Stimulated activated CD8-positive, alpha-beta memory T cell treated with anti-CD3 and anti-CD28 coated beads, Interleukin-12 subunit alpha, Interleukin-12 subunit beta, amount 100 ng/mL, for 24 hours (primary cell): Measurements from ENCODE around the gene TBC1D22A.

Source experiments
- DNase-seq: peaks from one replicate; pipeline ENCODE4 v3.0.0-alpha.2; 2020; ENCODE audit errors: extremely low read depth

Gene TBC1D22A

GRCh38 chr22:47200273-47201051 is 438.0 kb downstream of the TBC1D22A start:
- no peak for DNase-seq

DNA sequence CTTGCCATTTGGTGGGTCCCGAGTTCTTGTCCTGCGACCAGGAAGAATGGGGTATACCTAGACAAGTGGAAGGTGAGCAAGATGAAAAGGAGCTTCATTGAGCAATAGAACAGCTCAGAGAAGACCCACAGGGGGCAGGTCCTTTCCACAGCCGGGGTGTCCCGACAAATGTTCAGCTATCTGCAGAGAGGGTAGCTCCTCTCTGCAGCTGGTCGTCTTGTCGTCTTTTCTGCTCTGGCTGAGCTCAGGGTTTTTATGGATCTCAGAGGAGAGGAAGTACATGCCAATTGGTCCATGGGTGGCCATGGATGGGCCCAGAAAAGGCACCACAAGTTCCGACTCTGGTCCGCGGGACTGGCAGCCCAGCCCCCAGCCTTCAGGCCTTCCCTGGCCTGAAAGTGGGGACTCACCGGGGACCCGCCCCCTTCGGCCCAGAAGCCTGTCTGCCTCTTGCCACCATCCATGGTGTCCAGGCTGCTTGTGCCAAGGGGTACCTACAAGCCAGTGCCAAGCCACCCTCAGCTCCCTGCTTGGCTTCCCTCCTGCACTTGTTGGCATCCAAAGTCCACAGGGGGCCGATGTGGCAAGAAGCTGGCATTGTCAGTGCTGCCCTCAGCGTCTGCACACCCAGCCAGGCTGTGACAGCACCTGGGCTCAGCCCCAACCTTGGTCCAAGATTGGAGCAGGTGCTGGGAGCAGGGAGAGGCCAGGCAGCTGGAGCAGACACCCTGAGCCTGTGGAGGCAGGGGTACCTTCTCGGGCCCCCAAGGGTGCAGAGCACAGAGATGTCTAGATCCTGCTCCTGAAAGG is 438.9 kb downstream of the TBC1D22A start:
- no peak for DNase-seq

DNA sequence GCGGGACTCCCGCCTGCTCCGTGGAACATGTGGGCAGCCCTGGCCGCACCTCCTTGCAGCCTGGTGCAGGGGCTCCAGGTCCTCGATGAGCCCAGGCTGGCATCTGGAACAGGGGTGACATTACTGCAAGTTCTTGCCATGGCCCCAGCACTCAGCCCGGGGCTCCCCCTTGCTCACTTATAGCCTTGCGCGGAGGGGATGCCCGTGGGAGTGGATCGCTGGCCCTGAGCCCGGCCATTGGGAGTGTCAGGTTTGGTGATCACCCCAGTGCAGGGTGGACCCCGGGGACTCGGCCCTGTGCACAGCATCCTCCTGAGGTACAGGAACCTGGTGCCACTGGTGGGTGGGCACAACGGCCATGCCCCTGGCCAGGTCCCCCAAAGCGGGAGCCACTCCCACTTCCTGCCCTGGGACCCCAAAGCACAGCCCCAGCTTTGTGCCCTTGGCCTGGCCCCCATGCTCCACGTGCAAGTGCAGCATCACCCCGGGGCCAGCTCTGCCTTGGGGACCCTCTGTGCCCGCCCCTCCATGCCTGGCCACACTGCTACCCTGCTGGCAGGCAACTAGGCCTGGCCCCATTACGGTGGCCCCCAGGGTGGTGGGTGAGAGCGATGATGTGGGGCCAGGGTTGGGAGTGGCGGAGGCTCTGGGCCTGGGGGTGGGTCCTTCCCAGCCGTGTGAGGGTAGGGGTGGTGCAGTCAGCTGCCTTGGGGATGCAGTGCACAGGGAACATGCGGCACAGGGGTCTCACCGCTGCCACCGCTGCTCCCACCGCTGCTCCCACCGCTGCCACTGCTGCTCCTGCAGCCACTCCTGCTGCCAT is 439.8 kb downstream of the TBC1D22A start:
- DNase-seq, result no peak

GRCh38 chr22:47202819-47203553 is 440.5 kb downstream of the TBC1D22A start:
- DNase-seq, result no peak

DNA sequence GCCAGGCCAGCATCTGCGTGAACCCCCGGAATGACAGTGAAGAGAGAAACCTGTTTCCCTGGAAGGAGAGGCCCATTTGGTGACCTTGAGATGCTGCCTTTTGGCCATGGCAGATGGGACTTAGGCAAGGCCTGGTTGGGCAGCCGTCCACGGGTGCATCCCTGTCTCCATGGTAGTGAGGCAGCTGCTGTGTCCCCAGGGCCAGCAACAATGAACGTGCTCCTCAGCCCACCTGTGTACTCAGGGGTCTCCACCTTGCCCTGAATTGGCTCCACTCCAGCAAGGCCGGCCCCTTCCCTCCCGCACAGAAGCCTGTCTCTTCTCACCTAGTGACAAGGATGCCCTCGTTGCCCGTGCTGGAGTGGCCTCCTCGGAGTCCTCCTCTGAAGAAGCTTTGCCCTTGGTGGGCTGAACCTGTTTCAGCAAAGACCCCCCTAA is 441.1 kb downstream of the TBC1D22A start:
- no peak for DNase-seq

GRCh38 chr22:47204002-47204979 is 441.8 kb downstream of the TBC1D22A start:
- DNase-seq, result no peak

DNA sequence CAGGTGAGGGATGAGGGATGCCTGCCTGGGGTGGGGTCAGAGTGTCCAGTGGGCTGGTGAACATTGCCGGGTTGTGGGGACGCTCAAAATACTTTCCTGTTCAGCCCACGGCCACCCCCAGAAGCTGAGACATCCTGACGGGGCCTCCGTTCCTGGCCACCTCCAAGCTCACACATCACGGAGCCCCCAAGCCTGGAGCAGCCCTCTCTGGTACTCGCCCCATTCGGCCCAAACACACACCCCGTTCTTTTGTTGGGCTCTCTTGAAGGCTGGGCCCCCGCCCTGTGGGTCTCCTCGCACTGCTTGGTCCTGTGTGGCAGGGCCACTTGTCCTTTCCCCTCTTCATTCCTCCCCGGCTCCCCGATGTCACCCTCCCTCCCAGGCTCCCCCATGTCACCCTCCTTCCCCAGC is 442.6 kb downstream of the TBC1D22A start:
- DNase-seq, result no peak

GRCh38 chr22:47205554-47205953 is 443.1 kb downstream of the TBC1D22A start:
- DNase-seq, result no peak

DNA sequence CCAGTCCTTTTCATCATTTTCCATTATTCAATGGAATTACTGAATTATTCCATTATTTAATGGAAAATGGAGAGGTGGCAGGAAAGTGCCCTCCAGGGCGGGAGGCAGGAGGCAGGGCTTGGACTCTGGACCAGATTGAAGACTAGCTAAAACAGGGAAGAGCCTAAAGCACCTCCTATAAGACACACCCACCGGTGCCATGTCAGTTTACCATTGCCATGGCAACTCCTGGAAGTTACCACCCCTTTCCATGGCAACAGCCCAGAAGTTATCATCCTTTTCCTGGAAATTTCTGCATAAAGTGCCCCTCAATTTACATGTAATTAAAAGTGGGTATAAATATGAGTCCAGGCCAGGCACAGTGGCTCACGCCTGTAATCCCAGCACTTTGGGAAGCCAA is 443.7 kb downstream of the TBC1D22A start:
- DNase-seq, result no peak

DNA sequence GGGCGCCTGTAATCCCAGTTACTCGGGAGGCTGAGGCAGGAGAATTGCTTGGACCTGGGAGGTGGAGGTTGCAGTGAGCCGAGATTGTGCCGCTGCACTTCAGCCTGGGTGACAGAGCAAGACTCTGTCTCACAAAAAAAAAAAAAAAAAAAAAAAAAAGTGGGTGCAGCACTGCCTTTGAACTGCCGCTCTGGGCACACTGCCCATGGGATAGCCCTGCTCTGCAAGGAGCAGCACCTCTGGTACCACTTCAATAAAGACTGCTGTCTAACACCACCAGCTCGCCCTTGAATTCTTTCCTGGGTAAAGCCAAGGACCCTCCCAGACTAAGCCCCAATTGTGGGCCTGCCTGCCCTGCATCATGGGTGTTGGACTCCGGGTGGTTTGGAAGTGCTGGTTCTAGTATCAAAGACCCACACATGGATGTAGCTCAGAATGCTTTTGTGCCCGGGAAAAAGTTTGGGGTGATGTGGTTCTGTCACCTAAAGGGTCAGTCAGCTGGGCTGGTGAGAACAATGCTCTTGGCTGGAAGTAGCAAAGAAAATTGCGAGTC is 444.3 kb downstream of the TBC1D22A start:
- DNase-seq, result no peak

- no peak for DNase-seq
Observed at GRCh38 chr22:47207387-47207786, 444.9 kb downstream of the TBC1D22A start.

GRCh38 chr22:47207846-47208554 is 445.6 kb downstream of the TBC1D22A start:
- no peak for DNase-seq

DNA sequence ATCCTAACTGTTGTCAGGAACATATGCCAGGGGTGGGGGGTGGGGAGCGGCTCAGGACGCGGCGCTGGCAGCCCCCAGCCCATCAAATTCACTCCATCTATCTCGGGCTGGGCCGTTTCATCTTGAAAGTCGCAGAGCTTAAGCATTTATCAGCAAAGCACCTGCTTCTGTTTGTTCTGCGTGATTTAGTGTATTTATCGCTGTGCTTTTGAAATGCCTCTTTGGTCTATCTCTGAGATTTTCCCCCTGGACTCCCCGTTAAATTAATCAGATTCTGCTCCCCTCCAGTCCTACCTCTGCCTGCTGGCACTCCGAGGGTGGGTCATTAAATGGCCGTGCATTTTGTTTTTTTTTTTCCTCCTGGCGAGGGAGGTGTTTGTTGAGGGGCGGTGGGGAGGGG is 446.2 kb downstream of the TBC1D22A start:
- no peak for DNase-seq

- DNase-seq, result no peak
Observed at GRCh38 chr22:47209040-47209514, 446.6 kb downstream of the TBC1D22A start.

DNA sequence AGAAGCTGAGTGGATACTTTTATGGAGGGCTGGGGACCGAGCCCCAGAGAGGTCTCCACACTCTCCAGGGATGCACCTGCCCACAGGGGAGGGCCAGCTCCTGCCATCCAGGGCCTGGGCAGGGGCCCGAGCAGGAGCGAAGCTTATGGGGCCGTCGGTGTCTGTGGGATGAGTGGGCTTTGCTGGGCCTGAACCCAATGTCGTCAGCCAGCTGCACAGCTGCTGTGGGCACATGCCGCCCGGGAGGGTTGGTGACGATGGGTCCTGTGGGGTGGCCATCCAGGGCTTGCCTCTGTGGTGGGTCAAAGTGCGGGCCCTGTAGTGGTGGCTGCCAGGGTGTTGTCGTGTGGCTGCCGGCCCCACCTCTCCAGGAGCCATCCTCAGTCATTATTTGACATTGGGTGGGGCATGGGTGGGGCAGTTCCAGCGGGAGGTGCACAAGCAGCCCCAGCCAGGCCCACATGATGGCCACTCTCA is 447.1 kb downstream of the TBC1D22A start:
- no peak for DNase-seq

GRCh38 chr22:47210112-47210657 is 447.7 kb downstream of the TBC1D22A start:
- no peak for DNase-seq

- DNase-seq, result no peak
Observed at GRCh38 chr22:47210686-47211085, 448.2 kb downstream of the TBC1D22A start.

DNA sequence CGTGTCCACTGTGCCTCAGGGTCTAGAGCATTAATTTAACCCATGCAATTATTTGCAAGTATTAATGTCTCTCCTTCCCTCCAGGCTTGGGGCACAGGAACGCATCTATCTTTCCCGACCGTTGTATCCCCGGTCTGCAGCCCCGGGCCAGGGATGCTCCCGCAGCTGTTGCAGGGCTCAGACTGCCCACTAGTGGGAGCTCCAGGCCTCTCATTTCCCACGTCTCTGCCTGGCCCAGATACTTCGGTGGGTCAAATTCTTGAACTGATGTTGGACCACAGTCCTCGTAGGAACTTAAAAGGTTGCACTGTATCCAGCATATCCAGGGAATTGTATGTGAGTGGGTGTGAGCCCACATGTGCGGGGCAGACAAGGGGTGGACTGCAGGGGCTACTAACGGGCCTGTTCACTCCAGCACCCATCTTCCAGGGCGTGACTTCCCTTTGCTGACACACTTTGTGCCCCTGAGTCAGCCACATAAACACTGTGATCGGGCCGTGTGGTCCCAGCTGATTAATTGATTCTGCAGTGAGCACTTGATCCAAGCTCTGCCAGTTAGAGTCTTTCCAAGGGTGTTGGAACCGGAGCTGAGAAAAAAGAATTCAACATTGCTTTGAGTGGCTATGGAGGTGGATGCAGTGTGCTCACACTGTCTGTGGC is 451.3 kb downstream of the TBC1D22A start:
- no peak for DNase-seq
